Urothelium cell line (cell line): ENCODE data around the gene DLL1.

Experiments
- DNase-seq: peaks from one replicate; pipeline ENCODE4 v3.0.0; 2011; ENCODE audit warnings: low spot score, mixed read lengths
- FAIRE-seq: peaks from 2 replicates; lab custom pipeline; 2011; peaks lifted over from hg19 to GRCh38; lab: Jason Lieb, UNC

The DLL1 gene

GRCh38 chr6:170253226-170253909 lies 37.5 kb downstream of the DLL1 start:
- FAIRE-seq, result no peak
- no peak for DNase-seq

DNA sequence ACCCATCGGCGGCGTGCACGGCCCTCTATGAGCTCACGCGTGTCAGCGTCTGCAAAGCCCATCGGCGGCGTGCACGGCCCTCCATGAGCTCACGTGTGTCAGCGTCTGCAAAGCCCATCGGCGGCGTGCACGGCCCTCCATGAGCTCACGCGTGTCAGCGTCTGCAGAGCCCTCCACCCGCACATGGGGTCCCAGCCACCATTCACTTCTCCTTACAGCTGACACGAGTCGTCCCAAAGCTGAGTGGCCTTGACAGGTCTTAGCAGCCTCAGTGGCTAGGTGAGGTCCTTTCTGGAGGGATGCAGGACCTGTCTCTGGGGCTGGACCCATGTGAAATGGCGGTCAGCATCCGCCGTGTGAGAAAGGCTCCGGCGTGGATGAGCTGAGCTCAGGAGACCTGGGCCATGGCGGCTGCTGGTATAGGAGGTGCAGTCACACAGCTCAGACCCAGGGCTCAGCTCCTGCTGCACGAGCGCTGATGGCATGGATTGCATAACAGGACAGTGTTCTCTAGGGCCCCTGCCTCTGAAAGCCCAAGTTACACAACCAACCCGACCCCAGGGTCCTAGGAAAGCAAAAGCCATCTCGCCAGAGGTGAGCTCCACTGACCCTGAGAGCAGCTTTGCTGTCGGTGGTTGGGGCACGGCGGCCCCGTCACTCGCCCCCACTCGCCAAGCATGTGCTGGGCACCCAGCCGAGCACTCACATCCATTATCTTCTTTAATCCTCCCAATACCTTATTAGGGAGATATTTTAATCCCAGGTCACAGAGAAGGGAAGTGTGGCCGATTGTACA lies 38.9 kb downstream of the DLL1 start:
- no peak for DNase-seq
- FAIRE-seq, result no peak

DNA sequence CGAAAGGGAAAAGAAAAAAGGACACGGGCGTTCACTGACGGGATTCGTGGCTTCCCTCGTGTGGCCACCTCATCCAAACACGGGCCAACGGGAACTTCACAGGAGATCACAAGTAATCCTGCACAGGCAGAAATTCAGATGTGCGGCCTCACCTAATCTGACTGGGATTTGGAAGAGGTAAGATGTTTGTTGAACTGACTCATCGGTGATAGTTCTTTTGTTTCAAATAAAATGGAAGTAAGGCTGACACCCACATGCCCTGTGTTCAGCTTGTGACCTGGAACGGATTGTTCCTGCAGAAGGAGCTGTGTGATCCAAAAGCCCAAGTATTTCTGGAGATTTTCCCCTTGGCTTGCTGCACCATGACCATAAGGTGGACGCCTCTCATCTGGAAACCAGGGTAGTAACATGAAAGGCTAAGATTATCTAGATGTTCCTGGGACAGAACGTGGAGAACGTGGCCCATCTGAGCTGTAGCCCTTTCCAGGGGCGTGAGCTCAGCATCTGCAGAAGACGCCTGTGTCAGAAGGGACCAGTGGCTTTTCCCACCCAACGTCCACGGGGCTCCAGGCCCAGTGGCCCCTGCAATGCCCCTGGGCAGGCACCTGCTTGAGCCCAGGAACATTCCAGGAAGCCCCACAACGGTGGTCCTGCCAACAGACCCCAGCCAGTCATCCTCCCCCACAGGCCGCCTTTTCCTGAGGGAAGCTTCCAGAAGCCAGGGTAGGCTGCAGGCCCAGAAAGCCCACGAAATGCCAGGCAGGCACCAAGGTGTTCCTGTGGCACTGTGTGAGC lies 39.7 kb downstream of the DLL1 start:
- FAIRE-seq, result no peak
- peak; percentile 12 for DNase-seq

GRCh38 chr6:170250455-170250854 lies 40.4 kb downstream of the DLL1 start:
- no peak for DNase-seq
- FAIRE-seq, result no peak

GRCh38 chr6:170249817-170250216 lies 41.1 kb downstream of the DLL1 start:
- DNase-seq (no peak), FAIRE-seq (no peak)

DNA sequence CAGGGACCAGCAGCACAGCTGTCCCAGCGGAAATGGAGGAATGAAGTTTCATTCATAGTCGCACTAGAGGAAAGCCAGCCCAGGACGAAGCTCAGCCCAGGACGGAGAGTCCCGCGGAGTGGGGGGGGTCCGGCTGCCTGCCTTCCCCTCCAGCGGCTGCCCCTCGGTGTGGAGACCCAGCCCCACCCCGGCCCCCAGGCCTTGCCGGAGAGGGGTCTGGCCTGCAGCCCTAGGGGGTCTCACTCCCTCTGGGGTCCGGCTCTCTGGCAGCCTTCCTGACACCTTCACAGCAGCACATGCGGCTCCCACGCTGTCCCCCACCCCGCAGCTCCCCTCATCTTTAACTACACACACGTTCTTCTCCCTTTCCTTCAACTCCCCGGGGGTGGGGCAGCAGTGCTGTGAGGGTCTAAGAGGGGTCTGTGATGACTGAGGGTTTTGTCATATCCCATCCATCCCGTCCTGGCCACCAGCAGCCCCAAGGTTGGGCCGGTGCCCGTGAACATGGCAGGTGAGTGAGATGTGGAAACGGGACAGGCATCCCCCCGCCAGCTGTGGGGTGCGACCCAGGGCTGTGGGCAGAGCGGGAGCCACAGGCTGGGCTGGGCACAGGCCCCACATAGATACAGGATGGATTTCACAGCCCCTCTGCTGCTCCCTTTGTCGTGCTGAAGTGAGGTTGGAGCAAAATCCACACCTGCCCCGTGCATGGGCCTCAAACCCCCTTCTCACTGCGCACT lies 41.8 kb downstream of the DLL1 start:
- FAIRE-seq, result no peak
- no peak for DNase-seq

- no peak for DNase-seq
- no peak for FAIRE-seq
Measured at GRCh38 chr6:170248111-170248805, 42.6 kb downstream of the DLL1 start.

- DNase-seq (no peak), FAIRE-seq (no peak)
Measured at GRCh38 chr6:170247178-170247701, 43.6 kb downstream of the DLL1 start.

DNA sequence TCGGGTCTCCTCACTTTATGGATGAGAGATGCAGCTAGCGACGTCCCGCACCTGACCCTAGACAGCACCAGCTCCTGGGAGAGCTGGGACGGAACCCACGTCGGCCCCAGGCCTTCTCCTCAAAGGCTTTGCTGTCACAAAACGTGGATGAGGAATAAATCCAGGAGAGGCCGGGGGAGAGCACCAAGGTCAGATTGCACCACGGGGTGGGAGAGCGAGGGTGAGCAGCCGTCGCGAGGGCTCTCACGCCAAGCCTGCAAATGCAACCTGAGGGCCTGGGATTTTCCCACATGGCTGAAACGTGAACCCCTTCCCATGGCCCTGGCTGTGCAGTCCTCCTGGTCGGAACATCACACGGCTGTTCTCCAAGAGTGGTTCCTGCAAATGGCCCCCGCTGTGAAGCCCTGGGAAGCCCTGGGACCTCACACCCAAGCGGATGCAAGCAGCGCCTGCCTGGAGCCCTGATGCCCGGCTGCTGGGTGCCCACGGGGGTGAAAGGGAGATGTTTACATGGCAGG lies 45.3 kb downstream of the DLL1 start:
- no peak for DNase-seq
- FAIRE-seq, result no peak

- FAIRE-seq, result no peak
Measured at GRCh38 chr6:170244721-170245474, 46.0 kb downstream of the DLL1 start.

GRCh38 chr6:170243791-170244291 lies 47.0 kb downstream of the DLL1 start:
- DNase-seq (no peak), FAIRE-seq (no peak)

More at GRCh38 chr6:170244721-170245474, 46.0 kb downstream of the DLL1 start:
- no peak for DNase-seq

DNA sequence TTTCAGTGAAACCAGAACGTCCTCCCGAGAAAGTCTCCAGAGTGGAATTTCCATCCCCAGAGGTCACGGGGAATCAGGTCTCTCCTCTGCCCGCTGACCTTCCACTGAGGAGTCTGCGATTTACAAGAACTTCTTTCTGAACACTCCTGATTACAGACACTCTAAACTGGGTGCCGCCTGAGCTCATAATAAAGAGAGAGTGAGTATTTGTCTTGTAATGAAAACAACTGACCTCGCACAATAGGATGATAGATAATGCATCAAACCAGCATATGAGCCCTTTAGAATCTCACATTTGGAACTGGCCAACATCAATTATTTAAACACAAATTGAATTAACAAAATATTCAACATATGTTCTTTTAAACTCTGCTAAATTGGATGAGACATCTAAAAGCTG lies 47.5 kb downstream of the DLL1 start:
- DNase-seq (no peak), FAIRE-seq (no peak)

DNA sequence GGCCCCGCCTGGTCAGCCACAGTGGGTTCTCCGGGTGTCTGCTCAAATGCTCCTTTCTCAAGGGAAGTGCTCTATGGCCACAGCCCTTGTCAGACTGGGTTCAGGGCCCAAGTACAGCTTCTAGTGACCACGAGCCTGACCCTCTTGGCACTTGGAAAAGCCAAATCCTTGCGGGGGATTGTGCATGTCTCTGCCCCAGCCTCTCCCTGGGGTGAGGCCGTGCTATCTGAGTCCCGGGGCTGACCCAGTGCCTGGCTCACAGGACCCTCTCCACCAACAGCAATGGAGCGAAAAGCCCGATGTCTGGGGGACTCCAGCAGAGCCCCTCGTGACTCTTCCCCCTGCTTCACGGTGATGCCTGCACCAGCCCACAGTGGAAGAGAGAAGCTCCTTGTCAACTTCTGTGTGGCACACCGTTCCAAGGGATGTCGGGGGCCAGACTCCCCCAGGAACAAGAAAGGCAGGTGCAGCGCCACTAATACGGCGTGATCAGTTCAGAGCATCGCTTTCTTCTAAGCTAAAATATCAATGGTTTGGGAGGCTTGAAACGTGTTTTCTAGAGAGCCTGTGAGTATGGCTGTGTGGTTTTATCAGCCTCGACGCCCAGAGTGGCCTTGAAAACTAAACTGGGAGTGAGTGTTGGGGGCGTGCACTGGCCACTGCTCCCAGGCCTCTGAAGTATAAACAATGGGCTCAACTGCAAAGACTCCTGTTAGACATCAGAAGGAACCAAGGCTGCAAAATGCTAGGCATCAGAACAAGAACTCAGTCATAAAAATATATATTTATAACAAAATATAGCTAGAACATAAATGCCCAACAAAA lies 51.9 kb downstream of the DLL1 start:
- DNase-seq (no peak), FAIRE-seq (no peak)

DNA sequence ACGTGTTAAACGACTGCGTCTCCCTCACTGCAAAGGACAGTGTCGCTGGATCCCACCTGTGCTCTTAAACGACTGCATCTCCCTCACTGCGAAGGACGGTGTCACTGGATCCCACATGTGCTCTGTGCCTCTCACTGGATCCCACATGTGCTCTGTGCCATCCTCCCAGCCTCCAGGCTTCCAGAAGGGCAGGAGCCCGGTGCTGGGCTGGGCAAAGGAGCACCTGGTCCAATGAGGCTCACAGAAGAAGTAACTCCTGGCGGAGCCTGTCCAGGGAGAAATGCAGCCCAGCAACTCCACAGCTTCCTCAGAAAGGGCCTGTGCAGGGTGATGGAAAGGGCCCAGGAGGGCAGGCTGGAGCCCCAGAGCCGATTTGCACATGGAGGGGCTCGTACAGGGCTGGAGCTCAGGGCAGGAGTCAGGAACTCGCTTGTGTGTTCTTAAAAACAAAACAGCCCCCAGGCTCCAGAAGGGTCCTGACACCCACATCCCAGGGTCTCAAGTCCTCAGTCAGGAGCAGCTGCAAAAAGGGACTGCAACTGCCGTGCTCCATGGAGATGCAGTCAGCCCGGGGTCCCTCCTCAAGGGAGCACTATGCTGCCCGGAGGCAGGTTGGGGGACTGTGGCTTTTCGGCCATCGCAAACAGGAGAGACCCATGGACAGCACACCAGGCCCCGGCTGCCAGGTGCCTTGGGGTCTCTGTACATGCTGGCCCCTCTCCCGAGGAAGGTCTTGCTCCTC lies 52.7 kb downstream of the DLL1 start:
- no peak for DNase-seq
- FAIRE-seq, result no peak

GRCh38 chr6:170236131-170236836 lies 54.6 kb downstream of the DLL1 start:
- FAIRE-seq (no peak), DNase-seq (no peak)

DNA sequence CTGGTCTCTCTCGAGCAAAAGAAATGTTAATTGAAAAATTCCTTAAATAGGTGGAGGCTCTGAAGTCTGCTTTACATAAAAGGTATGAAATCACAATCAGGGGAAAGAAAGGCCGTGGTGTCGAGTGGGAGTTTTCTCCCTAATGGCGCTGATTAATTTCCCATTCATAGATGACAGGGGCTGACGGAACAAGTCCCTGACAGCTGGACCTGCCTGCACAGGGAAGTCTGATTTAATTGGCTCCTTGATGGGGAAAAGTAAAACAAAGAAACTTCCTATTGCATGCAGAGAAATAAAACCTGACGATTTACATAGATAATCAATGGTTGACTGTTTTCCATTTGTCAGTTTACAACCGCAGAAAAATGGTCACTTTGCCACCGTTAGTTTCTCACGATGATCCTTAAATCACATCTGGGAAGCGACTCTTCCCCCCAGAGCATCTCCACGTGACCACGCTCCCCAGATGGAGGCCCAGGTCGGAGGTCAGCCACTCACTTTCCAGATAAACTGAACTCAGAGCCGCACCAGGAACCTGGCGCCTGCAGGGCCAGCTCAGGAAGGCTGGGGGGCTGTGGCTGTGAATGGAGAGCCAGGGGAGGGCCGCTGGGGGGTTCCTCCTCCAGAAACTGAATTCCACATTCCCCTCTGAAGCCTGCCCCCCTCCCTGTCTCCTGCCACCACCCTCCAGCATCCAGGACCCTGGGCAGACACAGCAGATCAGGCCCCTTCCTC lies 55.3 kb downstream of the DLL1 start:
- DNase-seq (no peak), FAIRE-seq (no peak)
